Endometrial microvascular endothelial cells (primary cell): ENCODE data around the gene NOX3. TPM values are rescaled to one million over a fixed set of nuclear protein-coding genes. Genes with fewer than 3 reads are reported as not detected.
"Not testable (repeated sequence)": the region's sequence is repeated elsewhere in the genome, so short reads cannot be mapped to it uniquely, and the experiment has no call there.

ENCODE experiments used
- in situ Hi-C: cut with HindIII; loops from 2 replicates; pipeline ENCODE4 v1.10.0; 2017; ENCODE audit warnings: low sequenced_read_pairs, low pct_unique_long_range_greater_than_20kb; ENCODE audit errors: inconsistent ontology term
- total RNA-seq: library from RNA; depleted of rRNA; stranded (reverse); fragments of >200 nt; gene quantifications from one replicate; pipeline ENCODE4 v1.2.3, GENCODE V29; 2015; ENCODE audit errors: inconsistent ontology term

NOX3 gene
- total RNA-seq, 1 donor from 2014 or later: not detected

DNA sequence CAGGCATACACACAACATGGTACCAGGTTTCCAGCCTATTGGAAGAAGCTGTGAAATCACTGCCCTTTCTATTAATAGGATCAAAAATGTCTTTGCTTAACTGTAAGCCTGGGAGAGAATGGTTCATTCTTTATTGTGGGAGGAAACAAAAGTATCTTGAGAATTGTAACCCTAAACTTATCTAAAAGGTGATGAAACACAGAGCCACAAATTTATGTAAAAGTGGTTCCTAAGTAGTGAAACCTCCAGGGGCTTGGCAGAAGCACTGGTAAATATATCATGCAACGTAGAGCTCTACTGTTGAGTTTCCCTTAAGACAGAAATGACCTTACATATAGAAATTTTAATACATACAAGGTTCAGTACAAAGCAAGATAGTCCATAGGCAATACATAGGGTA, 17.2 kb upstream of the NOX3 start:
- in situ Hi-C loops: no loop called here

DNA sequence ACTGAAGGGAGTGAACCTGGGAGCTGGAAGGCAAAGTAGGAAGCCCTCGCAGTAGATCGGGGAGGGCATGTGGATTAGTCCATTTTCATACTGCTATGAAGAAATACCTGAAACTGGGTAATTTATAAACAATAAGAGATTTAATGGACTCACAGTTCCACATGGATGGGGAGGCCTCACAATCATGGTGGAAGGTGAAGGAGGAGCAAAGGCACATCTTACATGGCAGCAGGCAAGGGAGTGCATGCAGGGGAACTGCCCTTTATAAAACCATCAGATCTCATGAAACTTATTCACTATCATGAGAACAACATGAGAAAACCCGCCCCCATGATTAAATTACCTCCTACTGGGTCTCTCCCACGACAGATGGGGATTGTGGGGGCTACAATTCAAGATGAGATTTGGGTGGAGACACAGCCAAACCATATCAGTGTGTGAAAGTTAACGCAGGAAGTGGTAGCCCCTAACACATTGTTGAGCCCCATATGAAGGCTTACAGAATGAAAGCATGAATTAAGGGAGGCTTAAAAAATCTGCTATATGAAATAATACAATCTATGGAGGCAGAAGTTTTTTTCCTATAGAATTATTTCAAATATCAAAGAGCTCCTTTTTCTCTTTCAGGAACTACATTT, 15.5 kb upstream of the NOX3 start:
- in situ Hi-C loops: not testable (repeated sequence)

DNA sequence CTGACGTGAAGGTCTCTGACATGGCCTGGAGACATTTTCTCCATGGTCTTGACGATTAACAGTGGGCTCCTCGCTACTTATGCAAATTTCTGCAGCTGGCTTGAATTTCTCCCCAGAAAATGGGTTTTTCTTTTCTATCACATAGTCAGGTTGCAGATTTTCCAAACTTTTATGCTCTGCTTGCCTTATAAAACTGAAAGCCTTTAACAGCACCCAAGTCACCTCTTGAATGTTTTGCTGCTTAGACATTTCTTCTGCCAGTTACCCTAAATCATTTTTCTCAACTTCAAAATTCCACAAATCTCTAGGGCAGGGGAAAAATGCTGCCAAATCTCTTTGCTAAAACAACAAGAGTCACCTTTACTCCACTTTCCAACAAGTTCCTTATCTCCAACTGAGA, 12.9 kb upstream of the NOX3 start:
- in situ Hi-C loops: not testable (repeated sequence)

DNA sequence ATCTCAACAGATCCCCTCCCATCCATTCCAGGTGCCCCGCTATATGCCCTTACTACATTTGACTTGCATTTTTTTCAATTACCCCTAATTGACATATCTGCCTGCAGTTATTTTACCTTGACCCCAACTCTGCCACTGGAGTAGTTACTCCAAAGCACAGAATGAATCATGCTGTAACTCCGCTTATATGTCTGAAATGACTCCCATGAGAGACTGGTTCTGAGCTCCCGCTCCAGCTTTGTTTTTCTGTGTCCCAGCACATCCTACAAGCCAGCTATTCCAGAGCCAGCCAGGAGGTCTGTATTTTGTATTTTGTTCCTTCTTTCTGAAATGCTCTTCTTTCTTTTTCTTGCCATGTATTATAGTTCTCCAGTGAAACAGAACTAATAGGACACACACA, 10.9 kb upstream of the NOX3 start:
- in situ Hi-C loops: no loop called here

DNA sequence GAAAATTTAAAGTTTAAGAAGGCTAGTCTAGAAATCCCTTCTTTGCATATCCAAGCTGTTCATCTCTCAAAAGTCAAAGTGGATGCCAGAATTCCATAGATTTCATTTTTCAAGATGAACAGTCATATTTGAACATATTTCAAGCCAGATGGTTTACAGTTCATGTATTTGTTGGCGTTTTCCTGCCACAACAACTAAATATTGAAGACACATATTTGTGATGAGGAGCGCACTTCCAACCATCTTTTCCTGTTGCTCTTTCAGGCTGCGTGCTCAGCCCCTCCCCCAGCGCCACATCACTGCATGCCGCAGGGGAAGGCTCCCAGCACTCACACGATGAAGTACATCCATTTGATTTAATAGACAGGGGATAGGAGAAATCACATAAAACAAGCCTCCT, 5.9 kb upstream of the NOX3 start:
- in situ Hi-C loops: no loop called here

DNA sequence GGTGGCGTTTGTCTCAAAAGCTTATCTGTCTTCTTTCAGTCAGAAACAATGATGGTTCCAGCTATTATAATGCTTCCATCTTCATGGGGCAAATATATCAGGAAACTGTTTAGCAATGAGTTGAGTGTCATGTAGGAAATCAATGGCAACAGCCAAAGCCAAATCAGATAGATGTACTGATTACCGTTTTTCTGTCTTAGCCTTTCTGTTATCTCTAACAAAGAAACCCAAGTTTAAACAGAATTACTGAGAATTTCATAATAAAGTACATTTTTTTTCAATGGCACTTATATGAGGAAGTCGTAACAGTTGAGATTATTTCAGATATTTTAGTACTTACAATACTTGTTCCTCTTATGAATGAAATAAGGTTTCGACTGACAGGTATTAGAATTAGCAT, 1.2 kb downstream of the NOX3 start:
- in situ Hi-C loops: no loop called here

DNA sequence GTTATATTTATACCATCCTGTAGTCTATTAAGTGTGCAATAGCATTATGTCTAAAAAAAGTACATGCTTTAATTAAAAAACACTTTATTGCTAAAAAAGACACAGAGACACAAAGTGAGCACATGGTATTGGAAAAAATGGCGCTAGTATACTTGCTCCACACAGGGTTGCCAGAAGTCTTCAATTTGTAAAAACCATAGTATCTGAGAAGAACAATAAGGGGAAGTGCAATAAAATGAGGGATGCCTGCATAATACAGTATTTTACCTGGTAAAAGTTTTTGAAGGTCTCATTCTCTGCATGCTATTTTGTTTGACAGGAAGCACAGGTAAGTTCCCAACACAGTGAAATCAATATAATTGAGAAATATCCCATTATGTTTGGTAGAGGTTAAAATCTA, 1.6 kb downstream of the NOX3 start:
- in situ Hi-C loops: no loop called here

DNA sequence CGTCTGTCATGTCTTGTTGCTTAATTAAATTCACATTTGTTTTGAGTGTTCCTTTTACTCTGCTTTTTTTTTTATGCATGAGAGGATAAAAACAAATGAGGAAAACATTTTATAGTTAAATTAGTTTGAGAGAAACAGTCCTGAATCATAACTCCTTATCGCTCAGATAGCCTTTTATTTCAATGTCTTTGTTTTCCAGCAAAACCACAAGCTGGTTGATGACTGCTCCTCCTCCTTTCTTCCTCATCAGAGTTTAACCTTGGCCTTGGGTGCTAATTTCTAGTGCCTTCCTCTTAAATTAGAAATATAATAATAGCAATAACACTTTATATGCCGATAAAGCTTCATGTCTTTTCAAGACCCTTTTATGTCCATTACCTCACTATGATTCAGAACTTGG, 3.1 kb downstream of the NOX3 start:
- in situ Hi-C loops: no loop called here

DNA sequence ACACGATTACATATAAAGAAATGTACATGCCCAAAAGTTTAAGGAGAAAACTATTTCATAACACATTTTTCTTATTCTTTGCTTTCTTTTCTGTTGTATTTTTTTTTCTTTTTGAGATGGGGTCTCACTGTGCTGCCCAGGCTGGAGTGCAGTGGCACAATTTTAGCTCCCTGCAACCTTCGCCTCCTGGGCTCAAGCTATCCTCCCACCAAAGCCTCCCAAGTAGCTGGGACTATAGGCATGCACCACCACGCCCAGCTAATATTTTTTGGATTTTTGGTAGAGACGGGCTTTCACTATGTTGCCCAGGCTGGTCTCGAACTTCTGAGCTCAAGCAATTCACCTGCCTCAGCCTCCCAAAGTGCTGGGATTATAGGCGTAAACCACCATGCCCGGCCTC, 4.1 kb downstream of the NOX3 start:
- in situ Hi-C loops: not testable (repeated sequence)

DNA sequence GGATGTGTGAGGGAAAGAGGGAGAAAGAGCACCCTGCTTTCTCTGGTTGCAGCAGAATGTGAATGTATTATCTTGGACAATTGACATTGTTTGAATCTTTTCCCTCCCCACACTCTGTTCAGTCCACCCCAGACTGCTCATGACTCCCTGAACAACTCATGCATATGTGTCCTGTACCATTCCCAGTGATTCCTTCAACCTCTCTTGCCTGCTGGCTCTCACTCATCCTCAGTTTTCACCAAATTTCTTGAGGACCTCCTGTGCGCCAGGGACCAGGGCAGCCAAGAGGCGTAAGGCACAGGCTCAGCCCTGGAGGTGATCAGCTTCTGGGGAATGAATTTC, 5.4 kb downstream of the NOX3 start:
- in situ Hi-C loops: no loop called here

DNA sequence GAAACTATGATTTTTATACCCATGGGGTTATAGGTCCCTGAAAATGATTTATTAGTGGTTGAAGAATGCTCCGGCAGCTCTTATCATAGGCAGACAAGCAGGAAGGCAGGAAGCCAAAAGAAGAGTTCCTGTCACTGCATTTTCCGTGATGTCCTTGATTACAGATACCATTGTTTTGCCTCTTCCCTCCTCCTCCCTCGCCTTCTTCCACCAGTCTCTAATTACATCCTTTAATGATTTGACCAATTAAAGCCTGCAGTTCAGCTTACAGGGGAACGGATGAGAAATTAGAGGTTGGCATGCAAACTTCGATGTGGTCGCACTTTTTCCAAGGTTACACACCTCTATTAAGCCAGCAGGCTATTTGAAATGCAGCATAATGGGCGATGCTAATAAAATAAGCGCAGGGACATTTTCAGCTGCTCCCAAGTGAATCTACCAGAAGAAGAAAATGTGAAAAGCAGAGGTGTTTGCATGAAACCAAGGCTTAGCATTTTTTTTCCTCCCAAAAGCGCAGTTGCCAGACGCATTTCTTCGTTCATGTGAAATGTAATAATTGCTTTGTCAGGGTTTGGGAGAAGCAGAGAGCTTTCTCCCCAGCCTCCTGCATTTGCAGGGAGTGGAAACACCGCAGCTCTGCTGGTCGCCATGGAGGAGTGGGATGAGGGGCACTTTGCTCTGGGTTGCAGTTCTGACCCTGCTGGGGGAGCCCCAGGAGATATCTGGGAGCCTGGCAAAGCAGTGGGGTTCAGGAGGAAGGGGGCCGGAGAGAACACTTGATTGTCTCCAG, 6.0 kb downstream of the NOX3 start:
- in situ Hi-C loops: no loop called here

DNA sequence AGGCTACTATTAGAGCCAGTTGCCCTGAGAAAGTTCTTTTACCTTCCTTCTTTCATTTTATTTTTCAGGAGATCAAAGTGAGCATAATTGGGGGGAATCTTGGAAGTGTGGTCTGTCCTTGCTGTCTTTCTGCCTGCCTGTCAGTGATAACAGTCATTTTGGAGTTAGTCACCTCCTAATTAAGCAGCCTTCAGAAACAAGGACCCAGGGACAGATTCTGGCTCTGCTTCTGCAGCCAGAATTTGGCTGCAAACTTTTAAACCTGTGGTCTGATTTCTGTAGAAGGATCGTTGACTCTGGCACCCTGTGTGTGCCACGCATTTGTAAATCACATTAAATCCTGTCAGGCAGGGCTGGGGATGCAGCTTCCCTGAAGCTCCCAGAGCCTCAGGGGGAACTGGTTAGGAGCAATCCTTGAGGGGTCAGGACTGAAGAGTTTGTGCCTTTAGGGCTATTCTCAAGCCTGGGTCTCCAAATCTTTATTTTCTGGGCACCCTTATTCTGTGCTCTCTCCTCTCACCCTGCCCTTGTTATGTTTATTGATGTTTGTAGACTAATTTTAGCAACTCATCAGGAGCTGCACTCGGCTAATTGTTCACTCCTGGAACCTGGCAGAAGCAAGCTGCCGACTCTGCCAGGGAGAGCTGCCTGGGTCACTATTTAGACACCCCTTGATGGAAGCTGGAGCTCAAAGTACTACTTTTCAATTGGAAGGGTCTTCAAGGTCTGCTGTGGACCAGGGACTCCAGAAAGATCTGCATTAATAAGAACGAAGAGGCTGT, 6.8 kb downstream of the NOX3 start:
- in situ Hi-C loops: no loop called here

DNA sequence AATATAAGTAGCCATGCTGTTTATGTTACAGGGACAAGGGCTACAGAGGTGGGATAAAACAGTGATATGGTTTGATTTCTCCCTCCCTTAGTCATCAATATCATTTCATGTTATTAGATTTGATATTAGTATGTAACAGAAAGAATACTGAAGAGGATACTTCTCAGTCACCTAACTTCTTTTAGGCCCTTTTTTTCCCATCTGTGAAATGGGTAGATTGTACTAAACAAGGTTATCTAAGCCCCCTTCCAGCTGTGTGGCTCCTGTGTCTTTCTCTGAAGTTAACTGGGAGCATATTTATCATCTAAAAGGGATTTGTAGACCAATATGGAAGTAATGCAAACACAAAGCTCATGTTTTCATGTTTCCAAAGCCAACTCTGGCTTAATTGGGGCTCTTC, 7.7 kb downstream of the NOX3 start:
- in situ Hi-C loops: no loop called here

DNA sequence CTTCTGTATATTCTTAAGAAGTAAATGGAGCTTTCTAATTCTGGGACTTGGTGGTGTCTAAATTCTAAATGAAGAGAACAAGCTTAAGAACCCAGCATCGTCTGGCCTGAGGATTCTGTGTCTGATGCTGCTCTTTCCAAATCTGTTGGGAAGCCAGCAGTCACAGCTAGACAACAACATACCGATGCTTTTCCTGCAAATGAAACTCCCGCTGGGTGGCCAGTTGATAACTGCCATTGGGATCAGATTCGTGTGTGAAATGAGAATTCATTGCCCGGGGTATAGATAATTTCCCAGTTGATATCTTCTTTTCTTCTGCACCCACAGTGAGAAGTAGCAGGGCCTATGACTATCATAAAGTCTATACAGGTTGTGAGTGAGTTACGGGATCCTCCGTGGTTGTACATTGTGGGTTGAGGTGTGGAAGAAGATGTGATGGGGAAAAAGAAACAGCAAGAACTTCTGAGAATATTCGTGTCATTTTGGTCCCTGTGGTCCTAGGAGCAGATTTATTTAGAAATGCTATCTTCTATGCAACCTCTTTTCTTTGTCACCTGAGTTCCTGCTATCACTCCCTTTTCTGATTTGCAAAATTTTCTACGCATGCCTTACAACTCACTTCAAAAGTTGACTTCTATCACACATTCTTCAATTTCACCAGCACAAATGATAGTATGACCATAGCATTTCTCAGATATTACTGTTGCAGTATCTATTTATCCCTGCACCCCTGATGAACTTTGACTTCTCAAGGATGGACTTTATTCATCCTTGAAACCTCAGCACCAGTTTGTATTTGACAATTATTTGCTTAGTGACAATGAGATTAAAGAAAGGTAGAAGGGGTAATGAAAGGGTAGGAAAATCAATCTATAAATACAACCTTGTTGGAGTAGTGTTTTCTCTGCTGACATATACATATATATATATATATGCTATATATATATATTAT, 10.4 kb downstream of the NOX3 start:
- in situ Hi-C loops: no loop called here

DNA sequence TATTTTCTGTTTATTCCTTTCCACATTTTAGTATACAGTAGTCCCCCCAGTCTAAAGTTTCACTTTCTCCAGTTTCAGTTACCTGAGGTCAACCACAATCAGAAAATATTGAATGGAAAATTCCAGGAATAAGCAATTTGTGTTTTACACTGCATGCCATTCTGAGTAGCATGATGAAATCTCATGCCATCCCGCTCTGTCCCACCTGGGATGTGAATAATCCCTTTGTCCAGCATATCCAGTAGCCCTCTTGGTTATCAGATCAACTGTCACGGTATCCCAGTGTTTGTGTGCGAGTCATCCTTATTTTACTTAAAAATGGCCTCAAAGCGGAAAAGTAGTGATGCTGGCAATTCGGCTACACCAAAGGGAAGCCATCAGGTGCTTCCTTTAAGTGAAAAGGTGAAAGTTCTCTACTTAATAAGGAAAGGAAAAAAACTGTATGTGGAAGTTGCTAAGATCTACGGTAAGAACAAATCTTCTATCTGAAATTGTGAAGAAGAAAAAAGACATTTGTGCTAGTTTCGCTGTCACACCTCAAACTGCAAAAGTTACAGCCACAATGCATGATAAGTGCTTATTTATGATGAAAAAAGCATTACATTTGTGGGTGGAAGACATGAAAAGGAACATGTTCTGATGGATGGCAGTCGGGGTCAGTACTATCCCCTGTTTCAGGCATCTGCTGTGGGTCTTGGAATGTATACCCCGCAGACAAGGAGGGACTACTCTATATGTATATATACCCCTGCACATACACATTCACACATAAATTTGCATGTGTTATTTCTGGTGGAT, 11.3 kb downstream of the NOX3 start:
- in situ Hi-C loops: no loop called here

DNA sequence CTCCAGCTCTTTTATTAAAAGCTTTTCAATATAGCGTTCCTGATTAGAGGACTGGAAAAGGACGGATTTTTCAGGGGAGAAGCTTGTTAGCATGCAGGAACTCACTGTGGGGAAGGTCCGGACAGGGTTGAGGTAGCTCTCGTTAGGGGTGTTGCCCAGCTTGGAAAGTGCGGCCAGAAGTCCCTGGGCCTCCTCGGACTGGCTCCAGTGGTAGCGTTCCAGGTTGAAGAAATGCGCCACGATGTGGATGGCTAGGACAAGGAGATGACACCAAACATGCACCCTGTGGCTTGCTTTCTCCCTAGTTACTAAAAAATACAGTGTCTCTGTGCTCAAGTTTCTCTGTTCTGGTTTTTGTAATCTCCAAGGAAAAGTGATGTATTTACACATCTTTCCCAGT, 12.5 kb downstream of the NOX3 start:
- in situ Hi-C loops: no loop called here

DNA sequence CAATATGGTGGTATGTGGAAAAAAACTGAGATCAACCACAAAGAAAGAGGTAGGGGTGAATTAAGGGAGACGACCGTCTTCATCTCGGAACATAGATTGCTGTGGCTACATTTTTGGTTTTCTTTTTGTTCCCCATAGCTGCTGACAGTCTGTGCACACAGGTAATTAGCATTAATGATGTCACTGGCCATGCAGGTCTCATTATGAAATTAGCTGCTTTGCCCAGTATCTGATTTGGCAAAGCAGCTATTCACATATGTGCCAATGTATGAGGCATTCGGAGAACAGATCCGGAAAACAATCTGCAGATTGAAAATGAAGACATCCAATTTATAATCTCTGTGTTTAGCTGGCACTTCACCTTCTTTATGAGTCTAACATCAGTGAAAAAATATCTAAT, 13.1 kb downstream of the NOX3 start:
- in situ Hi-C loops: no loop called here

DNA sequence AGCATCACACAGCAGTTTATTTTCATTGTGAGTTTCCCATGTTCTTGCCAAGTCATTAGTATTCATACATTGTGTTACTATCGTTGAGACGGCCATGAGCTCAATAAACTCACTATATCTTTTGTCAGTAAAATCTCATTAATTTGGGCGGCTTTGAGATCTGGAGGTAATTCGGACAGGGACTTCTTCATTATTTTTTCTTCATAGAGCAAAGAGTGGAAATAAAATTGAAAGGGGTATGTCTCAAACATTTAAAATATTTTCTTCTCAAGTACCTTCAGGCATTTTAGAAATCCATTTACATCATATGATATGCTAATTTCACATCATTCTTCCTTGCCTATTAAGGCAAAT, 14.6 kb downstream of the NOX3 start:
- in situ Hi-C loops: no loop called here
